CD1c-positive myeloid dendritic cell (primary cell): Measurements from ENCODE around the gene SYNPO.

Source experiments
- DNase-seq: peaks from one replicate; pipeline ENCODE4 v3.0.0-alpha.2; 2016; ENCODE audit errors: extremely low spot score

The SYNPO gene, protein sequence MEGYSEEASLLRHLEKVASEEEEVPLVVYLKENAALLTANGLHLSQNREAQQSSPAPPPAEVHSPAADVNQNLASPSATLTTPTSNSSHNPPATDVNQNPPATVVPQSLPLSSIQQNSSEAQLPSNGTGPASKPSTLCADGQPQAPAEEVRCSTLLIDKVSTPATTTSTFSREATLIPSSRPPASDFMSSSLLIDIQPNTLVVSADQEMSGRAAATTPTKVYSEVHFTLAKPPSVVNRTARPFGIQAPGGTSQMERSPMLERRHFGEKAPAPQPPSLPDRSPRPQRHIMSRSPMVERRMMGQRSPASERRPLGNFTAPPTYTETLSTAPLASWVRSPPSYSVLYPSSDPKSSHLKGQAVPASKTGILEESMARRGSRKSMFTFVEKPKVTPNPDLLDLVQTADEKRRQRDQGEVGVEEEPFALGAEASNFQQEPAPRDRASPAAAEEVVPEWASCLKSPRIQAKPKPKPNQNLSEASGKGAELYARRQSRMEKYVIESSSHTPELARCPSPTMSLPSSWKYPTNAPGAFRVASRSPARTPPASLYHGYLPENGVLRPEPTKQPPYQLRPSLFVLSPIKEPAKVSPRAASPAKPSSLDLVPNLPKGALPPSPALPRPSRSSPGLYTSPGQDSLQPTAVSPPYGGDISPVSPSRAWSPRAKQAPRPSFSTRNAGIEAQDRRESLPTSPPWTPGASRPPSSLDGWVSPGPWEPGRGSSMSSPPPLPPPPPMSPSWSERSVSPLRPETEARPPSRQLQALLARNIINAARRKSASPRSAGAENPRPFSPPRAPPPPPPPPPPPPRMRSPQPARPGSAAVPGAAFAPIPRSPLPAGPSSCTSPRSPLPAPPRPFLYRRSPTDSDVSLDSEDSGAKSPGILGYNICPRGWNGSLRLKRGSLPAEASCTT

DNA sequence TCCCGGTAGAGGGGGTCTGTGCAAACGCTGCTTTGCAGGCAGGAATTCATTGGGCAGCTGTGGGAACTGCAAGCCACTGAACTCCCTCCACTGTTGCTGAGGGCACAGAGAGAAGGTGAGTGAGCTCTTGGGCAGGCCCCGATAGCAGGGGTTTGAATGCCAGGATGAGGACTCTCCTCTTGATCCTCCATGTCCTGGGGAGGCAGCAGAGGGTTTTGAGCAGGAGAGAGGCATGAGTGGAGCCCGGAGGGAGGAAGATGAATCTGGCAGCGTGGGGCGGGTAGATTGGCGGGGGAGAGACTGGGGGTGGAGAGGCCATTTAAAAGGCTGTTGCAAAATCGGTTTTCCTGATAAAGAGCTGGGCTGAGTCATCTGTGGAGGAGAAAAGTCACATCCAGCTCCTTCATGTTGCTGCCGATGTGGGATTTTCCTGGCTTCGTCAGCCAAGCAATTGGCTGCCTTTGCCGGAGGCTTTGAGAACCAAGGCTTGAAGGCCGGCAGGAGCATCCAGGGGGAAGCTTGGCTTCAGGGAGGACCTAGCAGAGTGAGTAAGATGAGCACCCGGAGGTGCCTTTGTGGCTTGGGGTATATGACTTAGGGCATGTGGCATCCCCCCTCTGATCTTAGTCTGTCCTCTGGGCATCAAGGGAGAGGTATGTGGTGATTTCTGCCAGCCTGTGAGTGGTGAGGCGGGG is at the start of gene SYNPO:
SYNPO (plus strand) TSS at position 350 of the 695 bp plus-strand sequence. CDS start 7,616 bp downstream, outside the sequence.
- DNase-seq, result peak; percentile 76

GRCh38 chr5:150590979-150591695 is 49.3 kb upstream of the SYNPO start:
- no peak for DNase-seq

DNA sequence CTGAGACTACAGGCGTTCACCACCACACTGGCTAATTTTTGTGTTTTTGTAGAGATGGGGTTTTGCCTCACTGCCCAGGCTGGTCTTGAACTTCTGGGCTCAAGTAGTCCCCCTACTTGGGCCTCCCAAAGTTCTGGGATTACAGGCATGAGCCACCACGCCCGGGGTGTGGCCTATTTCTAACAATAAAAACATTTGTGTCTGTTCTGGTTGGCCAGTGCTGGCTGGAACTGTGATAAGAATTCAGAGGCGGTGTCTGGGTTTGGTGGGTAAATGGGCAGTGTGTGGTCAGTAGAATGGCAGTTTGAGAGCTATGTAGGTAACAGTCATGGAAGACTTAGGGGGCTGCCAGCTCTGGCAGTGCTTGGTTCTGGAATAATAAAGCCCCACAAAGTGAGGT is 46.9 kb upstream of the SYNPO start:
- no peak for DNase-seq

DNA sequence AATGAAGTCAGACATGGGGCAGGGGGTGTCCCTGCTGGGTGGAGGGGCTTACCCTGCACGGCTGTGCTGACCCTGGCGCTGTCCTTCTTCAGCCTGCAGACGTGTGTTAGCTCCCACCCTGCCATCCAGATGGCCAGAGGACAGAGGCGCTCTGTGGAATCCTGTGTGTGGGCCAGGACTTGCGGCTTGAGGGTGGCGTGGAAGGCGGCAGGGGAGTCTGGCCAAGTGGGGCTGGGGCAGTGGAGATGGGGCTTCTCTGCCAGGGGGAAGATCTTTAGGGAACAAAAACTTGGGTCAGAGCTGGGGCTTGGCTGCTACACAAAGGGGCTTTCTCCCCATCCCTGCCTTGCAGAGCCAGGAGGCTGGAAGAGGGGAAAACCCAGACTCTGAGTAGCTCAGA is 46.5 kb upstream of the SYNPO start:
- no peak for DNase-seq

- no peak for DNase-seq
Measured at GRCh38 chr5:150595466-150596031, 44.9 kb upstream of the SYNPO start.

DNA sequence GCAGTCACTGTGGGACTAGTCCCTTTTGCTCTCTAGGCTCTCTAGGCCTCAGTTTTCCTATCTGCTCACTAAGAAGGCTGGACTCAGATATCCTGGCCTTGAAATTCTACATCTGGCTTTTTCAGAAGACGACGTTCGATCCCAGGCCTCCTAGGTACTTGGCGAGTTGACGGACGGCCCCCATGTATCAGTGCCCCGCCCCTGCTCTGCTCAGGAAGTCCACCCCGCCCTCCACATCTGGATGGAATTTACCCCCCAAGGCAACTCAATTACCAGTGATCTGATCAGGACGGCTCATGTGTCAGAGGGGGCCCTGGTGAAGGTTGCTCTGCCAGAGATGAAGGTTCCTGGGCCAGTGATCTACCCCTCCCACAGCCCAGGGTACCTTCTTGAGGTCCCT is 44.1 kb upstream of the SYNPO start:
- DNase-seq, result no peak

- peak; percentile 5 for DNase-seq
Measured at GRCh38 chr5:150596826-150597225, 43.6 kb upstream of the SYNPO start.

- DNase-seq, result no peak
Measured at GRCh38 chr5:150598006-150598405, 42.5 kb upstream of the SYNPO start.

DNA sequence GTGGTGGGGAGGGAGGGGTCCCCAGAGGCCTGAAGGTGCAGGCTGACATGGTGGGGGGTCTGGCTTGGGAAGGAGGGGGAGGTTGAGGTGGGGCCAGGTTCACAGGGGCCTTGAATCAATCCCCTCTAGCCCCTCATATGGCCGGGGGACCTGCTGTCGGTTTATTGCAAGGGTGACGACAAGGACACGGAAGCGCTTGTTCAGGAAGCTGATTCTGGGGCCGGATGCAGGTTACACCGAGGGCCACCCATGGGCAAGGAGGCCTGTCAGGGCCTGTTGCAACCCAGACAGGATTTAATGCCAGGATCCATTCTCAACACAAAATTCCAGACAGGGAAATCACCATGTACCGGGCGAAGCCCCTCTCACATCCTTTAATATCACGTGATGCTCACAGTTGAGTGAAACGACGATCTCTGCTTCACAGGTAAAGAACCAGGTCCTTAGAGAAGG is 41.6 kb upstream of the SYNPO start:
- DNase-seq, result no peak

DNA sequence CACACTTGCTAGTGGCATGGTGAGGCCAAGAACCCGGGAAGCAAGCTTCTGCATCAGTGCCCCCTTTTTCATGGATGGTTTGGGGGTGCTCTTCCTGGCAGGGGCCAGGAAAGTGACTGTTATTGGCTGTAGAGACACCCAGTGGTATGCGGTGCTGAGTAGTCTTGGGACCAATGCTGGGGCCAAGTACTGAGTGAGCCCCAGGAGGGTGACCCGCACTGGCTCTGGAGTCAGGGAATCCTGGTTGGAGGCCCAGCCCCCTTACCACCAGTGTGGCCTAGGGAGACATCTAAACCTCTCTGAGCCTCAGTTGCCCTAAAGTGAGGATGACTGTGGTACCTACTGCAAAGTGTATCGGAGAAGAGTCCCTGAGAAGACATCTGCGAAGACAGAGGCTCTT is 41.2 kb upstream of the SYNPO start:
- DNase-seq, result no peak

DNA sequence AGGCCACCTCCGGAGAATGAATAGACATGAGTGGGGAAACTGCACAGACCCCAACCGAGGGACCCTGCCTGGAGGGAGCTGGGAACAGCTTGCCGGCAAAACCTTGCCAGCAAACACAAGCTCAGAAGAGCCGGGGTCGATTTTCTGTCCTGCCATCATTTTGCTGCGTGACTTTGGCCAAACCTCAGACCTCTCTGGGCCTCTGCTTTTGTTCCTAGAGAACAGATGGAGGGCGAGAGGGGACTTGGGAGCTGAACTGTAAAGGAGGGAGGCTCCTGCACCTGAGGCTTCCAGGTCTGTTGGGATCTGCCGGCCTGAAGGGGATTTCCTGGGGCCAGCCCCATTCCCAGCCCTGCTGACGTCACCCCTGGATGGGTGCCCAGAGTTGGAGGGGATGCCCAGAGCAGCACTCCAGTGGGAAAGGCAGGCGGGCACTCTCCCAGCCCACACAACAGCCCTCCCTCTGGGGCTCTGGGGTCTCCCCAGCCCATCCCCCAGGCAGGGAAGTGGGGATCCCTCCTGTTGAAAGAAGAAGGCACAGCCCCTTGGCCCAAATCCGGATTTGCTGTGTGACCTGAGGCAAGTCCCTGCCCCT is 40.4 kb upstream of the SYNPO start:
- no peak for DNase-seq

DNA sequence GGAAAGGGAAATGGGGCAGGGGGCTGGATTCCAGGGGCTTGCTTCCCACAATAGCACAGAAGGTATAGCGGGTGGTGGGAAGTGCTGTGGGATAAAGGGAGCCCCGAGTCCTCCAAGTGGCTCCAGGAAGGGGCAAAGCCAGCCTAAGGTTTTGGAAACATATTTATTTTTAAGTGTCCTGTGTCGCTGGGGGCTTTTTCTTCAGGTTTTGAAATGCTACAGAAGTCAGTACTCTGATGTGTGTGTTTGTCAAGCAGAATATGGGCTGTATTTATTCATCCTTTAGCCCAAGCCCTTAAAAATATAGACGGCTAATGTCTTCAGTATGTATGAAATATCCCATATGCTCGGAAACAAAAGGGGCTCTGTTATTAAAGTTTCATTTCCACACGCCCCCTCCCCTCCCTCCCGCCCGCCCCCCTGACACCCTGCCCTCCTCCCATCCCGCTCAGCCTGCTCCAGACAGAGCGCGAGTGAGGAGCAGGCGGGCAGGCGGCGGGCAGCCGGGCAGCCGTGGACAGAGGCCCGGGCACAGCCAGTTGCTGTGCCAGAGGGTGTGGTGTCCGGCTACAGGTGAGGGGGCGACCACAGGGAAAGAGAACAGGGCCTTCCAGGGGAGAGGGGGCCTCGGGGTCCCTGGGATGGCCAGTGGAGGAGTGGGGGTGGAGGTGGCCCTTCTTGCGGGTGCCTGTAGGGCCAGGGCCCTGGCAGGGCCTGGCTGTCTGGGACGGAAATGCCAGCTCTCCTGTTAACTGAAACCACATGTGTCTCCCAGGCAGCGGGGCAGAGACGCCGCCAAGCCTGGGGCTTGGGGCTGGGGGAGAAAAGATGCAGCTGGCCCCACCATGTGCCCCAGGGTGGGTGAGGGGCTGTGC is 39.6 kb upstream of the SYNPO start:
- no peak for DNase-seq

- DNase-seq, result no peak
Measured at GRCh38 chr5:150601491-150602345, 38.7 kb upstream of the SYNPO start.

DNA sequence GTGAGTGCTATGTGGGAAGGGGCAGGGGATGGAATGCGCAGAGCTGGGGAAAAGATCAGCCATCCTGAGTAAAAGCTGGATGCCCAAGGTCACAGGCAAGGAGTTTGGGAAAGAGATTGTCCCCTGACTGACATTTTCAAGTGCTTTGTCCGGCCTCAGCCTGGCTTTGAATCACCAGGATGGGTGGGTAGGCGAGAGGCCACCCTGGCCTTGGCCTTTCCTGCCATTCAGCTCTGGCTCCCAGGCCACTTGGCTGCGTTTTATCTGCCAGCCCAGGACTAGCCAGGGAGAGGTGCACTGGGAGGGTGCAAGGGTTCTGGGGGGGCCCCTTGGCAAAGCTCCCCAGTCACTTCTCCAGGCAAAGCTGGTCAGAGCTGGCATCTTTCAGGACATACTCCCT is 37.4 kb upstream of the SYNPO start:
- DNase-seq, result no peak

- DNase-seq, result no peak
Measured at GRCh38 chr5:150603491-150603890, 37.0 kb upstream of the SYNPO start.

DNA sequence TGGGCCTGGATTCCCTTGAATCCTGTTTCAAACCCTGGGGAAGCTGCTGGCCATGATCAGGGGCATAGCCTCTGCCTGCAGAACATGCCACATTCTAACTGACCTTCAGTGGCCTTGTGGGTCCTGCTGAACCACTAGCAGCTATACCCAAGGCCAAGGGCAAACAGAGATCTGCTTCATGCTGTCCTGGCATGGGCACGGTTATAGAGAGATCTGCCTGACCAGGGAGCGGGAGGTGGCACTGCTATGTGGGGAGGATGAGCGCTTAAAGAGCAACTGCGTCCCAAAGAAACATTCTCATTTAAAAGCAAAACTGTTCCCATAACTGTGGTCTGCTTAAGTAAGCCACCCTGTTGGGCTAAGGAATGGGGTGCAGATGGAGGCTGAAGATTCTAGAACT is 36.5 kb upstream of the SYNPO start:
- DNase-seq, result no peak

- no peak for DNase-seq
Measured at GRCh38 chr5:150604894-150605440, 35.5 kb upstream of the SYNPO start.

DNA sequence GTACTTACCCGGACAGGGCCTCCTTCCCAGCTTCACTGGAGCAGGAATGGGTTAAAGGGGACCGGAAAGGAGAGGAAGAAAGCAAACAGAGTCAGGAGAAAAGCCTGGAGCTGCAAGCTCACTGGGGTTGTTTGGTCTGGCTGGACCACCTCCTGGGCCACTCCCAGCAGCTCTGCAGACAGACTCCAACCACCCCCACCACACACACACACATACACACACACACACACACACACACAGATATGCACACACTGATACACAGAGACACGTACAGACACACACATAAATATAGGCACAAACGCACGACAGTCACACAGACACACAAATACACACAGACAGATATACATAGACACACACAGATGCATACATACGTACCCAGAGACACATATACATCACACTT is 34.9 kb upstream of the SYNPO start:
- DNase-seq, result no peak

GRCh38 chr5:150606476-150606875 is 34.0 kb upstream of the SYNPO start:
- no peak for DNase-seq
